H1 (cell line): ENCODE measurements around the gene TRAPPC5. TPM values are rescaled to one million over a fixed set of nuclear protein-coding genes. Genes with fewer than 3 reads are reported as not detected.

ENCODE experiments used
- BACH1 ChIP-seq: IDR thresholded peaks from 2 replicates; pipeline ENCODE4 v1.6.1; 2012; ENCODE audit warnings: low read length, improper control_type of control experiment
- CHD7 ChIP-seq: fragments of 300-600 bp; sonication (generic); IDR thresholded peaks from 2 replicates; pipeline ENCODE4 v1.7.1; 2012; ENCODE audit warnings: low read length, moderate library complexity, mild to moderate bottlenecking, inconsistent platforms; ENCODE audit not compliant: insufficient replicate concordance
- SIX5 ChIP-seq: IDR thresholded peaks from 2 replicates; pipeline ENCODE4 v1.6.1; 2011; ENCODE audit warnings: mild to moderate bottlenecking, low read depth, low read length
- YY1 ChIP-seq: IDR thresholded peaks from 2 replicates; pipeline ENCODE4 v1.6.1; 2011; ENCODE audit warnings: low read depth, mild to moderate bottlenecking, low read length
- polyA plus RNA-seq, 7 experiments: library from polyadenylated mRNA; depleted of rRNA in 3 of 7; stranded (reverse) in 5 of 7; unstranded in 2 of 7; fragments of >200 nt in 5 of 7; fragments of 200-250 nt in 2 of 7; gene quantifications; 1 replicate in 5 of 7; 2 replicates in 1 of 7; 4 replicates in 1 of 7; pipeline versions ENCODE4 v1.2.1 to v1.2.3, GENCODE V29; 2011 to 2013; ENCODE audit warnings: missing spikeins in 2 of 7, mixed read lengths in 2 of 7
- total RNA-seq: library from RNA; stranded (reverse); fragmentation: NEBNext Ultra II Directional; extraction: Animal tissue kit (Norgen Biotek cat#: 25700); gene quantifications from 2 replicates; pipeline ENCODE4 v1.2.1, GENCODE V29; 2021

TRAPPC5 gene
- total and polyA plus RNA-seq, 2 of the 8 experiments (the other 6 are each of a cell fraction or from before 2014, with no cell fraction given): 109 to 120 TPM

GRCh38 chr19:7645163-7645562 lies 35.5 kb upstream of the TRAPPC5 start (continued):
- no peak for TF ChIP-seq SIX5
- TF ChIP-seq CHD7: no peak
- TF ChIP-seq BACH1: no peak
- TF ChIP-seq YY1: no peak
